HepG2 (cell line): ENCODE measurements around the gene BCL2. TPM values are rescaled to one million over a fixed set of nuclear protein-coding genes. Genes with fewer than 3 reads are reported as not detected.

Experiments used
- FLYWCH1 ChIP-seq: sonication (generic); formaldehyde crosslinking; IDR thresholded peaks from 2 replicates; pipeline ENCODE4 v1.8.1; 2023; ENCODE audit warnings: mild to moderate bottlenecking, missing genetic modification reagents
- KDM6A ChIP-seq: IDR thresholded peaks from 2 replicates; pipeline ENCODE4 v1.6.1; 2016; ENCODE audit warnings: low read depth
- NONO ChIP-seq, 2 experiments: fragments of 450-650 bp in 1 of 2; sonication (generic) in 1 of 2; formaldehyde crosslinking in 1 of 2; IDR thresholded peaks in 1 of 2; conservative IDR thresholded peaks in 1 of 2; 2 replicates each; pipeline versions ENCODE4 v1.6.1 to v1.8.0; 2017 to 2022; ENCODE audit warnings: mild to moderate bottlenecking in 1 of 2, missing genetic modification reagents in 1 of 2, moderate library complexity in 1 of 2
- XRCC5 ChIP-seq: fragments of 200-400 bp; formaldehyde crosslinking; optimal IDR thresholded peaks from 2 replicates; pipeline ENCODE3; 2017; ENCODE audit warnings: mild to moderate bottlenecking, low read length
- ZNF644 ChIP-seq: IDR thresholded peaks from 2 replicates; pipeline ENCODE4 v1.6.1; 2016; ENCODE audit warnings: low read depth
- ZNF749 ChIP-seq: sonication (generic); formaldehyde crosslinking; IDR thresholded peaks from 2 replicates; pipeline ENCODE4 v1.8.0; 2022; ENCODE audit warnings: mild to moderate bottlenecking, missing genetic modification reagents, moderate library complexity, borderline replicate concordance
- ZNF841 ChIP-seq: sonication (generic); formaldehyde crosslinking; IDR thresholded peaks from 2 replicates; pipeline ENCODE4 v1.8.1; 2023; ENCODE audit warnings: missing genetic modification reagents, borderline replicate concordance
- polyA plus RNA-seq, 8 experiments: library from polyadenylated mRNA; depleted of rRNA in 3 of 8; stranded (reverse) in 7 of 8; unstranded in 1 of 8; fragments of >200 nt; fragmentation: Illumina TruSeq in 4 of 8; extraction: Trizol in 4 of 8; gene quantifications; 2 replicates each; pipeline versions ENCODE4 v1.2.1 to v1.2.3, GENCODE V29; 2011 to 2016; ENCODE audit warnings: low read depth in 4 of 8, missing spikeins in 1 of 8, mixed read lengths in 1 of 8; ENCODE audit not compliant: insufficient read depth in 1 of 8
- total RNA-seq, 5 experiments: library from RNA; depleted of rRNA; stranded (reverse); fragments of >200 nt; fragmentation: Illumina TruSeq; extraction: Trizol; gene quantifications; 2 replicates each; pipeline ENCODE4 v1.2.3, GENCODE V29; 2016; ENCODE audit warnings: low read depth in 1 of 5
- TF ChIP-seq, protein P1 (sequence below), 2 experiments: fragments of 450-650 bp in 1 of 2; sonication (generic) in 1 of 2; formaldehyde crosslinking in 1 of 2; IDR thresholded peaks; 2 replicates each; pipeline versions ENCODE4 v1.6.1 to v1.8.0; 2016 to 2022; ENCODE audit warnings: antibody characterized with exemption in 1 of 2, mild to moderate bottlenecking in 1 of 2, missing genetic modification reagents in 1 of 2
- TF ChIP-seq, protein P2 (sequence below): sonication (generic); formaldehyde crosslinking; IDR thresholded peaks from 2 replicates; pipeline ENCODE4 v1.4.0; 2020; ENCODE audit warnings: missing genetic modification reagents, low read depth, mild to moderate bottlenecking, borderline replicate concordance
- TF ChIP-seq, protein P3 (sequence below): sonication (generic); formaldehyde crosslinking; IDR thresholded peaks from 2 replicates; pipeline ENCODE4 v1.4.0; 2020; ENCODE audit warnings: missing genetic modification reagents, mild to moderate bottlenecking, borderline replicate concordance

BCL2 gene
- total and polyA plus RNA-seq, 2 of the 13 experiments (the other 11 are each of a cell fraction or from before 2014, with no cell fraction given), result 0.07 to 0.53 TPM

DNA sequence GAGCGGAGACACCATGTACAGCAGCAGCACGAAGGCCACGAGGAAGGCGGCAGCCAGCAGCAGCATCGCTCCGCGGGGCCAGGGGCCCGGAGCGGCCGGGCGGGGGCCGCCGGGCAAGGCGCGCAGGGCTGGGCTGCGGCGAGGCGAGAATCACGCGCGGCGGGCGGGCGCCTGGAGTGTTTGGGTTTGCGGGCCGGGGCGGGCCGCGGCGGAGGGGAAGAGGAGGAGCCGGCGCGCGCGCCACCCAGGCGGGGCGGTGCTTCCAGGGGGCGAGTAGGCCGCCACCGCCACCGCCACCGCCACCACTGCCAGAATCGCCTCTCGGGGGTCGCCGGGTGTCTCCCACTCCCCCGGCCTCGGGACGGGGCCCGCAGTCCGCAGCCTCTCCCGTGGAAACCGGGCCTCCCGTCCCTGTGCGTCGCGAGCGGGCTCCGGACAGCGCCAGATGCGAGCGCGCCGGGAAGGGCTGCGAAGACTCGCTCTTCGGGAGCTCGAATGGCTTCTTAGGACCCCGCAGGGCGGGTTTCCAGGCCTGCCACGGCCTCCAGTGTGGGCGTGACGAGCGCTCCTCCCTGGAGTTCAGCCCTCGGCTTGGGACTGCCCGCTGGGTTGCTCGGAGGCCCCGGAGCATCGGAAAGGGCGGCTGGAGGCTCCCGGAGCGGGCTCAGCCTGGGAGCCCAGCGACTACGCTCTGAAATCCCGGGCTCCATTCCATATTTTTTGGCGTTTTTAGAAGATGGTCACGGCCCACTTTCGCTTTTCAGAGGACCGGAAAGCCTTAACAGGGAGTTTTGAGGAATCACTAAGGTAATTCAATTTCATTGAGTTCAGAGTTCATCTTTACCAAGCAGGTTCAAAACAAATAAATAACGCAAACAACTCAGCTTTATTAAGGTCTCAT lies 47.7 kb upstream of the BCL2 start, which contains the start of gene KDSR (continued):
- TF ChIP-seq ZNF841 (CRISPR knock-in tag) (no peak), NONO (IDR thresholded peaks at IDR 0.05) (no peak), NONO (CRISPR knock-in tag; conservative IDR thresholded peaks at IDR 0.05) (peak; percentile 82), ZNF644 (CRISPR knock-in tag) (no peak), XRCC5 (peak; percentile 100), FLYWCH1 (CRISPR knock-in tag) (peak; percentile 84; the same call in 1 of the 2 replicates), KDM6A (CRISPR knock-in tag) (no peak; the same call in 1 of the 2 replicates), ZNF749 (CRISPR knock-in tag) (peak; percentile 86; the same call in 1 of the 2 replicates)
- TF ChIP-seq, protein P1, sequence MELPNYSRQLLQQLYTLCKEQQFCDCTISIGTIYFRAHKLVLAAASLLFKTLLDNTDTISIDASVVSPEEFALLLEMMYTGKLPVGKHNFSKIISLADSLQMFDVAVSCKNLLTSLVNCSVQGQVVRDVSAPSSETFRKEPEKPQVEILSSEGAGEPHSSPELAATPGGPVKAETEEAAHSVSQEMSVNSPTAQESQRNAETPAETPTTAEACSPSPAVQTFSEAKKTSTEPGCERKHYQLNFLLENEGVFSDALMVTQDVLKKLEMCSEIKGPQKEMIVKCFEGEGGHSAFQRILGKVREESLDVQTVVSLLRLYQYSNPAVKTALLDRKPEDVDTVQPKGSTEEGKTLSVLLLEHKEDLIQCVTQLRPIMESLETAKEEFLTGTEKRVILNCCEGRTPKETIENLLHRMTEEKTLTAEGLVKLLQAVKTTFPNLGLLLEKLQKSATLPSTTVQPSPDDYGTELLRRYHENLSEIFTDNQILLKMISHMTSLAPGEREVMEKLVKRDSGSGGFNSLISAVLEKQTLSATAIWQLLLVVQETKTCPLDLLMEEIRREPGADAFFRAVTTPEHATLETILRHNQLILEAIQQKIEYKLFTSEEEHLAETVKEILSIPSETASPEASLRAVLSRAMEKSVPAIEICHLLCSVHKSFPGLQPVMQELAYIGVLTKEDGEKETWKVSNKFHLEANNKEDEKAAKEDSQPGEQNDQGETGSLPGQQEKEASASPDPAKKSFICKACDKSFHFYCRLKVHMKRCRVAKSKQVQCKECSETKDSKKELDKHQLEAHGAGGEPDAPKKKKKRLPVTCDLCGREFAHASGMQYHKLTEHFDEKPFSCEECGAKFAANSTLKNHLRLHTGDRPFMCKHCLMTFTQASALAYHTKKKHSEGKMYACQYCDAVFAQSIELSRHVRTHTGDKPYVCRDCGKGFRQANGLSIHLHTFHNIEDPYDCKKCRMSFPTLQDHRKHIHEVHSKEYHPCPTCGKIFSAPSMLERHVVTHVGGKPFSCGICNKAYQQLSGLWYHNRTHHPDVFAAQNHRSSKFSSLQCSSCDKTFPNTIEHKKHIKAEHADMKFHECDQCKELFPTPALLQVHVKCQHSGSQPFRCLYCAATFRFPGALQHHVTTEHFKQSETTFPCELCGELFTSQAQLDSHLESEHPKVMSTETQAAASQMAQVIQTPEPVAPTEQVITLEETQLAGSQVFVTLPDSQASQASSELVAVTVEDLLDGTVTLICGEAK (IDR thresholded peaks at IDR 0.05), result no peak
- TF ChIP-seq, protein P1 (CRISPR knock-in tag; IDR thresholded peaks at IDR 0.05), result peak; percentile 74; the same call in 1 of the 2 replicates
- TF ChIP-seq, protein P2, sequence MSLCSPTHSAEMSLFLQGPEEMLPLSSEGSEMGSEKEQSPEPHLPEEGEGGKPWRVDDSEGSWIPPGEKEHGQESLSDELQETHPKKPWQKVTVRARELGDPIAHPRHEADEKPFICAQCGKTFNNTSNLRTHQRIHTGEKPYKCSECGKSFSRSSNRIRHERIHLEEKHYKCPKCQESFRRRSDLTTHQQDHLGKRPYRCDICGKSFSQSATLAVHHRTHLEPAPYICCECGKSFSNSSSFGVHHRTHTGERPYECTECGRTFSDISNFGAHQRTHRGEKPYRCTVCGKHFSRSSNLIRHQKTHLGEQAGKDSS (CRISPR knock-in tag), result peak; percentile 42; the same call in 1 of the 2 replicates
- TF ChIP-seq, protein P3, sequence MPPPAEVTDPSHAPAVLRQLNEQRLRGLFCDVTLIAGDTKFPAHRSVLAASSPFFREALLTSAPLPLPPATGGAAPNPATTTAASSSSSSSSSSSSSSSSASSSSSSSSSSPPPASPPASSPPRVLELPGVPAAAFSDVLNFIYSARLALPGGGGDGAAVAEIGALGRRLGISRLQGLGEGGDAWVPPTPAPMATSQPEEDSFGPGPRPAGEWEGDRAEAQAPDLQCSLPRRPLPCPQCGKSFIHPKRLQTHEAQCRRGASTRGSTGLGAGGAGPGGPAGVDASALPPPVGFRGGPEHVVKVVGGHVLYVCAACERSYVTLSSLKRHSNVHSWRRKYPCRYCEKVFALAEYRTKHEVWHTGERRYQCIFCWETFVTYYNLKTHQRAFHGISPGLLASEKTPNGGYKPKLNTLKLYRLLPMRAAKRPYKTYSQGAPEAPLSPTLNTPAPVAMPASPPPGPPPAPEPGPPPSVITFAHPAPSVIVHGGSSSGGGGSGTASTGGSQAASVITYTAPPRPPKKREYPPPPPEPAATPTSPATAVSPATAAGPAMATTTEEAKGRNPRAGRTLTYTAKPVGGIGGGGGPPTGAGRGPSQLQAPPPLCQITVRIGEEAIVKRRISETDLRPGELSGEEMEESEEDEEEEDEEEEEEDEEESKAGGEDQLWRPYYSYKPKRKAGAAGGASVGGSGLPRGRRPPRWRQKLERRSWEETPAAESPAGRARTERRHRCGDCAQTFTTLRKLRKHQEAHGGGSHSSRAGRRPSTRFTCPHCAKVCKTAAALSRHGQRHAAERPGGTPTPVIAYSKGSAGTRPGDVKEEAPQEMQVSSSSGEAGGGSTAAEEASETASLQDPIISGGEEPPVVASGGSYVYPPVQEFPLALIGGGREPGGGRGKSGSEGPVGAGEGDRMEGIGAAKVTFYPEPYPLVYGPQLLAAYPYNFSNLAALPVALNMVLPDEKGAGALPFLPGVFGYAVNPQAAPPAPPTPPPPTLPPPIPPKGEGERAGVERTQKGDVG (CRISPR knock-in tag), result peak; percentile 48; the same call in 1 of the 2 replicates
